ENCODE data around the gene MAMDC2. TPM values are rescaled to one million over a fixed set of nuclear protein-coding genes. Genes with fewer than 3 reads are reported as not detected.

MAMDC2 gene
- total RNA-seq, 1 donor from 2014 or later: 211 TPM

DNA sequence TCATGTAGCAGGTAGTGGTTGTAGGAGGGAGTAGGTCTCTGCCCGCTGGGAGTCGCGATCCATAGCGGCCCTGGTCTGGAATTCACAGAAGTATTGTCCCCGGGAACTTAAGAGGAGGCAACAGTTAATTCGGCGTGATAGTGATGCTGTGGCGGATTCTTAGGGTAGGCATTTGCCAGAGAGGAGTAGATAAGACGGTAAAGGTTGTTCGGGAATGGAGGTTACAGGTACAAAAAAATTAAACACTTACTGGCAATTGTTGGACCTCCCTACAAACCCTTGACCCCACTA lies 215.8 kb downstream of the MAMDC2 start:
- no peak overlapping the region for H2AFZ ChIP-seq (ENCODE audit: low read depth, low read length)
- peaks cover 50% of the 10 kb centered on the region for H4K20me1 ChIP-seq (ENCODE audit: insufficient read depth, low read length)
- FAIRE-seq (no peak), DNase-seq (ENCODE audit: low read depth) (no peak)
- peak overlapping the region; percentile 97 for H3K27ac ChIP-seq (ENCODE audit: low read depth, low read length)
- peak overlapping the region; percentile 98 for H3K4me3 ChIP-seq (ENCODE audit: insufficient read depth, low read depth, low read length)
- peak overlapping the region; percentile 94 for H3K4me2 ChIP-seq (ENCODE audit: low read length)
- TF ChIP-seq, protein P1, sequence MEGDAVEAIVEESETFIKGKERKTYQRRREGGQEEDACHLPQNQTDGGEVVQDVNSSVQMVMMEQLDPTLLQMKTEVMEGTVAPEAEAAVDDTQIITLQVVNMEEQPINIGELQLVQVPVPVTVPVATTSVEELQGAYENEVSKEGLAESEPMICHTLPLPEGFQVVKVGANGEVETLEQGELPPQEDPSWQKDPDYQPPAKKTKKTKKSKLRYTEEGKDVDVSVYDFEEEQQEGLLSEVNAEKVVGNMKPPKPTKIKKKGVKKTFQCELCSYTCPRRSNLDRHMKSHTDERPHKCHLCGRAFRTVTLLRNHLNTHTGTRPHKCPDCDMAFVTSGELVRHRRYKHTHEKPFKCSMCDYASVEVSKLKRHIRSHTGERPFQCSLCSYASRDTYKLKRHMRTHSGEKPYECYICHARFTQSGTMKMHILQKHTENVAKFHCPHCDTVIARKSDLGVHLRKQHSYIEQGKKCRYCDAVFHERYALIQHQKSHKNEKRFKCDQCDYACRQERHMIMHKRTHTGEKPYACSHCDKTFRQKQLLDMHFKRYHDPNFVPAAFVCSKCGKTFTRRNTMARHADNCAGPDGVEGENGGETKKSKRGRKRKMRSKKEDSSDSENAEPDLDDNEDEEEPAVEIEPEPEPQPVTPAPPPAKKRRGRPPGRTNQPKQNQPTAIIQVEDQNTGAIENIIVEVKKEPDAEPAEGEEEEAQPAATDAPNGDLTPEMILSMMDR (IDR thresholded peaks at IDR 0.05; ENCODE audit: insufficient read depth, low read depth, low read length): no peak
- no peak for TF ChIP-seq EZH2 (IDR thresholded peaks at IDR 0.05; ENCODE audit: insufficient read depth, low read length)
- no peaks in the 10 kb centered on the region for H3K27me3 ChIP-seq (ENCODE audit: insufficient read depth, low read length)
- H3K9me3 ChIP-seq (ENCODE audit: insufficient read depth, low read depth, low read length): no peaks in the 10 kb centered on the region
- H3K9ac ChIP-seq (ENCODE audit: low read length): peak overlapping the region; percentile 99
- peaks cover 41% of the 10 kb centered on the region for H3K4me1 ChIP-seq (ENCODE audit: insufficient read depth, low read length)
- Mint-ChIP-seq H3K36me3 (ENCODE audit: low read depth, unreplicated experiment) (peaks cover 11% of the 10 kb centered on the region), H3K4me3 (ENCODE audit: unreplicated experiment) (peak overlapping the region; percentile 93), H3K9me3 (ENCODE audit: unreplicated experiment) (peaks cover 1% of the 10 kb centered on the region), H3K27ac (ENCODE audit: unreplicated experiment) (peak overlapping the region; percentile 91), H3K27me3 (ENCODE audit: low read depth, unreplicated experiment) (no peaks in the 10 kb centered on the region), H3K4me1 (ENCODE audit: low read depth, unreplicated experiment) (peaks cover 47% of the 10 kb centered on the region)
- H3K36me3 ChIP-seq (ENCODE audit: insufficient read depth, low read length): peaks cover 17% of the 10 kb centered on the region
- peaks cover 79% of the 10 kb centered on the region for H3K79me2 ChIP-seq (ENCODE audit: insufficient read depth, low read length)

DNA sequence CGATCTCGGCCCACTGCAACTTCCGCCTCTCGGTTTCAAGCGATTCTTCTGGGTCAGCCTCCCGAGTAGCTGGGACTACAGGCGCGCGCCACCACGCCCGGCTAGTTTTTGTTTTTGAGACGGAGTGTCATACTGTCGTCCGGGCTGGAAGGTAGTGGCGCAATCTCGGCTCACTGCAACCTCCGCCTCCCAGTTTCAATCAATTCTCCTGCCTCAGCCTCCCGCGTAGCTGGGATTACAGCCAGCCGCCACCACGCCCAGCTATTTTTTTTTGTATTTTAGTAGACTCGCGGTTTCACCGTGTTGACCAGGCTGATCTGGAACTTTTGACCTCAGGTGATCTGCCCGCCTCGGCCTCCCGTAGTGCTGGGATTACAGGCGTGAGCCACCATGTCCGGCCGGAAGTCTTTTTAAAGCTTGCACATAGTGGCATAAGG lies 216.4 kb downstream of the MAMDC2 start:
- H3K27ac Mint-ChIP-seq (ENCODE audit: unreplicated experiment): peak overlapping the region; percentile 91
- Histone ChIP-seq H3K4me2 (ENCODE audit: low read length) (peak overlapping the region; percentile 94), H3K9me3 (ENCODE audit: insufficient read depth, low read depth, low read length) (no peaks in the 10 kb centered on the region), H3K27me3 (ENCODE audit: insufficient read depth, low read length) (no peaks in the 10 kb centered on the region), H3K4me3 (ENCODE audit: insufficient read depth, low read depth, low read length) (peak overlapping the region; percentile 98), H3K4me1 (ENCODE audit: insufficient read depth, low read length) (peaks cover 41% of the 10 kb centered on the region), H4K20me1 (ENCODE audit: insufficient read depth, low read length) (peaks cover 51% of the 10 kb centered on the region), H3K79me2 (ENCODE audit: insufficient read depth, low read length) (peaks cover 84% of the 10 kb centered on the region), H2AFZ (ENCODE audit: low read depth, low read length) (no peak overlapping the region), H3K9ac (ENCODE audit: low read length) (peak overlapping the region; percentile 99), H3K36me3 (ENCODE audit: insufficient read depth, low read length) (peaks cover 23% of the 10 kb centered on the region), H3K27ac (ENCODE audit: low read depth, low read length) (peak overlapping the region; percentile 97)
- no peaks in the 10 kb centered on the region for H3K27me3 Mint-ChIP-seq (ENCODE audit: low read depth, unreplicated experiment)
- DNase-seq (ENCODE audit: low read depth) (no peak), FAIRE-seq (no peak)
- TF ChIP-seq EZH2 (IDR thresholded peaks at IDR 0.05; ENCODE audit: insufficient read depth, low read length): no peak
- TF ChIP-seq, protein P1 (IDR thresholded peaks at IDR 0.05; ENCODE audit: insufficient read depth, low read depth, low read length): no peak
- peaks cover 45% of the 10 kb centered on the region for H3K4me1 Mint-ChIP-seq (ENCODE audit: low read depth, unreplicated experiment)
- peak overlapping the region; percentile 93 for H3K4me3 Mint-ChIP-seq (ENCODE audit: unreplicated experiment)
- H3K36me3 Mint-ChIP-seq (ENCODE audit: low read depth, unreplicated experiment): peaks cover 14% of the 10 kb centered on the region
- peaks cover 1% of the 10 kb centered on the region for H3K9me3 Mint-ChIP-seq (ENCODE audit: unreplicated experiment)

DNA sequence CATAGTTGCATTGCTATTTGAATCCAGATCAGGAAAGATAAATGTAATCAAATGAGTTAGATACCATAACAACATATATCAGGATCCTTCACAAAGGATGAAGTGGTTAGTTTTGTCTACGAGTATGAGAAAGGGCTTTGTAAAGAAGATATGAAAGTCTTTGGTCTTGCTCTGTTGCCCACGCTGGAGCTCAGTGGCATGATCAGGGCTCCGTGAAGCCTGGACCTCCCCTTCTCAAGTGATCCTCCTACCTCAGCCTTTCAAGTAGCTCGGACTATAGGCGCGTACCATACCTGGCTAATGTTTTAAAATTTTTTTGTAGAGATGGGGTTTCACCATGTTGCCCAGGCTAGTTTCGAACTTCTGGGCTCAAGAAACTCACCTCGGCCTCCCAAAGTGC lies 217.0 kb downstream of the MAMDC2 start:
- DNase-seq (ENCODE audit: low read depth) (no peak), FAIRE-seq (no peak)
- Mint-ChIP-seq H3K27me3 (ENCODE audit: low read depth, unreplicated experiment) (no peaks in the 10 kb centered on the region), H3K27ac (ENCODE audit: unreplicated experiment) (no peak overlapping the region), H3K4me1 (ENCODE audit: low read depth, unreplicated experiment) (peaks cover 39% of the 10 kb centered on the region), H3K36me3 (ENCODE audit: low read depth, unreplicated experiment) (peaks cover 15% of the 10 kb centered on the region), H3K4me3 (ENCODE audit: unreplicated experiment) (peak overlapping the region; percentile 93), H3K9me3 (ENCODE audit: unreplicated experiment) (peaks cover 1% of the 10 kb centered on the region)
- Histone ChIP-seq H3K4me3 (ENCODE audit: insufficient read depth, low read depth, low read length) (peak overlapping the region; percentile 98), H3K4me1 (ENCODE audit: insufficient read depth, low read length) (peaks cover 38% of the 10 kb centered on the region), H3K4me2 (ENCODE audit: low read length) (peak overlapping the region; percentile 94), H3K27ac (ENCODE audit: low read depth, low read length) (peak overlapping the region; percentile 7), H3K27me3 (ENCODE audit: insufficient read depth, low read length) (no peaks in the 10 kb centered on the region), H3K9me3 (ENCODE audit: insufficient read depth, low read depth, low read length) (no peaks in the 10 kb centered on the region), H2AFZ (ENCODE audit: low read depth, low read length) (no peak overlapping the region), H3K9ac (ENCODE audit: low read length) (peak overlapping the region; percentile 99), H3K36me3 (ENCODE audit: insufficient read depth, low read length) (peaks cover 27% of the 10 kb centered on the region), H3K79me2 (ENCODE audit: insufficient read depth, low read length) (peaks cover 90% of the 10 kb centered on the region), H4K20me1 (ENCODE audit: insufficient read depth, low read length) (peaks cover 51% of the 10 kb centered on the region)
- TF ChIP-seq, protein P1 (IDR thresholded peaks at IDR 0.05; ENCODE audit: insufficient read depth, low read depth, low read length): no peak
- TF ChIP-seq EZH2 (IDR thresholded peaks at IDR 0.05; ENCODE audit: insufficient read depth, low read length): no peak

Data from astrocyte (in vitro differentiated cells and primary cell).